Measurements from ENCODE around the gene NXPH1. TPM values are rescaled to one million over a fixed set of nuclear protein-coding genes. Genes with fewer than 3 reads are reported as not detected.

The NXPH1 gene
- polyA plus RNA-seq, 1 donor (not counting 4 experiments of a cell fraction or from before 2014, with no cell fraction given): not detected

DNA sequence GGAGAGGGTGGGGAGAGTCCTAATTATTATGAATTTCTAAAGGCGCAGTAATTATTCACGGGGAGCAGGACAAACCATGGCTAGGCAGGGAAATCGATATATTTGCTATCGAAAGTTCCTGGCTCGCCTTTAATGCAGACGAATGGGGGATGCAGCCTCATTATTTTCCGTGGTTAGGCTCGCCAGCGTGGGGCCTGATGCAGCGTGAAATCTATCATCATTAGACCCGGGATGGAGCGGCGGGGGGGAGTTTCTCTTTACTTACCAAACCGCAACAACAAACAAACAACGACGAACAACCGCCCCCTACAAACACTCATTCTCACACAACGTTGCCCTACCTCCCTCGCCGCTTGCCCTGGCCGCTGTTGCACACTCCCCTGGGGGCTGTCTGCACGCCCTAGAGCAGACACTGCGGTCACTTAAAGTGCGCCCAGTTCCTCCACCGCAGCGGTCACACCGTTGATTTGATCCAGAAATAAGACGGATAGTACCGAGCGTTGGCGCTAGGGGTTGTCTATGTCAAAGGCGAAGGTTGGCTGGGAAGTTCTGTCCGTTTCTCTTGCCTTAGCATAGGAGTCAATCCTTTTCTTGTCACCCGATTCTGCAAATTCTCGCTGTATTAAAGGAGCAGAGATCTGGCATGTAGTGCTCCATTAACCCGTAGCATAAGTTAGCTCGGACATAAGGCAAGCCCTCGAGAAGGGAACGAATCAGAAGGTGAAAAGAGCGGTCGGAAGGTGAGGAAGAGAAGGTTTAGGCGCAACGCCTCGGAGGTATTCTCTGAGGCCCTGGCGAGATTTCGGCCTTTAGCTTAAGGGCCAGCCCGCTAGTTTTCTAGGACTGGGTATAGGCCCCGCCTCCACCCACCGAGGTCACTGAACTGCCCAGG lies 10.4 kb downstream of the NXPH1 start:
- no peak overlapping the region for H2AFZ ChIP-seq (ENCODE audit: control insufficient read depth, low read length)
- H3K9me1 ChIP-seq (ENCODE audit: control insufficient read depth, extremely low read depth, insufficient read depth, low read length): no peaks in the 10 kb centered on the region
- FAIRE-seq (no peak), DNase-seq (ENCODE audit: low read depth, low spot score) (no peak)
- no peaks in the 10 kb centered on the region for H3K4me1 ChIP-seq (ENCODE audit: control insufficient read depth, extremely low read depth, insufficient read depth, low read length)
- TF ChIP-seq, protein P1, sequence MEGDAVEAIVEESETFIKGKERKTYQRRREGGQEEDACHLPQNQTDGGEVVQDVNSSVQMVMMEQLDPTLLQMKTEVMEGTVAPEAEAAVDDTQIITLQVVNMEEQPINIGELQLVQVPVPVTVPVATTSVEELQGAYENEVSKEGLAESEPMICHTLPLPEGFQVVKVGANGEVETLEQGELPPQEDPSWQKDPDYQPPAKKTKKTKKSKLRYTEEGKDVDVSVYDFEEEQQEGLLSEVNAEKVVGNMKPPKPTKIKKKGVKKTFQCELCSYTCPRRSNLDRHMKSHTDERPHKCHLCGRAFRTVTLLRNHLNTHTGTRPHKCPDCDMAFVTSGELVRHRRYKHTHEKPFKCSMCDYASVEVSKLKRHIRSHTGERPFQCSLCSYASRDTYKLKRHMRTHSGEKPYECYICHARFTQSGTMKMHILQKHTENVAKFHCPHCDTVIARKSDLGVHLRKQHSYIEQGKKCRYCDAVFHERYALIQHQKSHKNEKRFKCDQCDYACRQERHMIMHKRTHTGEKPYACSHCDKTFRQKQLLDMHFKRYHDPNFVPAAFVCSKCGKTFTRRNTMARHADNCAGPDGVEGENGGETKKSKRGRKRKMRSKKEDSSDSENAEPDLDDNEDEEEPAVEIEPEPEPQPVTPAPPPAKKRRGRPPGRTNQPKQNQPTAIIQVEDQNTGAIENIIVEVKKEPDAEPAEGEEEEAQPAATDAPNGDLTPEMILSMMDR (optimal IDR thresholded peaks at IDR 0.05 in 1 of 3, IDR thresholded peaks at IDR 0.05 in 1 of 3, conservative IDR thresholded peaks at IDR 0.05 in 1 of 3; ENCODE audit: extremely low read depth in 1 of 3, insufficient read depth in 2 of 3, low read length in 3 of 3): peak in 2 of 3 experiments; percentile 13 to 18
- peak; percentile 15 for TF ChIP-seq EZH2 (IDR thresholded peaks at IDR 0.05; ENCODE audit: low read length)
- H4K20me1 ChIP-seq (ENCODE audit: control insufficient read depth, extremely low read depth, insufficient read depth, low read length): no peaks in the 10 kb centered on the region
- H3K4me2 ChIP-seq (ENCODE audit: control insufficient read depth, extremely low read depth, insufficient read depth, low read depth, low read length): no peak overlapping the region
- no peak overlapping the region for H3K9ac ChIP-seq (ENCODE audit: control insufficient read depth, extremely low read depth, insufficient read depth, low read length)
- no peaks in the 10 kb centered on the region for H3K36me3 ChIP-seq (ENCODE audit: control insufficient read depth in 2 of 2, extremely low read depth in 1 of 2, insufficient read depth in 2 of 2, low read length in 2 of 2)
- no peak overlapping the region for H3K27ac ChIP-seq (ENCODE audit: control insufficient read depth, insufficient read depth, low read length)
- H3K4me3 ChIP-seq (ENCODE audit: control insufficient read depth in 2 of 3, extremely low read depth in 1 of 3, insufficient read depth in 2 of 3, low read depth in 1 of 3, low read length in 3 of 3): no peak overlapping the region
- no peaks in the 10 kb centered on the region for H3K9me3 ChIP-seq (ENCODE audit: control insufficient read depth, low read depth, low read length)
- dilution Hi-C loops (cut with MboI; ENCODE audit: extremely low pct_ligation_motif_present, low sequenced_read_pairs): no loop called here
- H3K27me3 ChIP-seq (ENCODE audit: control insufficient read depth, extremely low read depth, insufficient read depth, low read length): peaks cover 42% of the 10 kb centered on the region
- no peaks in the 10 kb centered on the region for H3K79me2 ChIP-seq (ENCODE audit: control insufficient read depth, insufficient read depth, low read length)

DNA sequence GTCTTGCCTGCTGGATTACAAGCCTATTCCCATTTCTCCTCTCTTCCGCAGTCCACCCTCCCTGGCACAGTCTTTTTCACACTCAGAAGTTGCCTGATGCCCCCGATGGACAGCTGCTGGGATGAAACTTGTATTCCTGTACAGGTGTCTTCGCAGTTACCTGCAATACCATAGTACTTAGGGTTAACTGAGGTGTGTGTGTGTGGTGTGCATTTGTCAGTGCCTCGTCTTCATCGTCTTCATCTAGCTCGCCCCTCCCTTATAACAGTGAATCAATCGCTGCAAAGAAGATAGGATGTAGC lies 11.0 kb downstream of the NXPH1 start:
- Histone ChIP-seq H3K4me1 (ENCODE audit: control insufficient read depth, extremely low read depth, insufficient read depth, low read length) (no peaks in the 10 kb centered on the region), H4K20me1 (ENCODE audit: control insufficient read depth, extremely low read depth, insufficient read depth, low read length) (no peaks in the 10 kb centered on the region), H3K9ac (ENCODE audit: control insufficient read depth, extremely low read depth, insufficient read depth, low read length) (no peak overlapping the region), H3K4me2 (ENCODE audit: control insufficient read depth, extremely low read depth, insufficient read depth, low read depth, low read length) (no peak overlapping the region), H3K9me3 (ENCODE audit: control insufficient read depth, low read depth, low read length) (no peaks in the 10 kb centered on the region), H3K79me2 (ENCODE audit: control insufficient read depth, insufficient read depth, low read length) (no peaks in the 10 kb centered on the region), H3K4me3 (ENCODE audit: control insufficient read depth in 2 of 3, extremely low read depth in 1 of 3, insufficient read depth in 2 of 3, low read depth in 1 of 3, low read length in 3 of 3) (no peak overlapping the region), H3K27me3 (ENCODE audit: control insufficient read depth, extremely low read depth, insufficient read depth, low read length) (peaks cover 42% of the 10 kb centered on the region), H3K36me3 (ENCODE audit: control insufficient read depth in 2 of 2, extremely low read depth in 1 of 2, insufficient read depth in 2 of 2, low read length in 2 of 2) (no peaks in the 10 kb centered on the region), H2AFZ (ENCODE audit: control insufficient read depth, low read length) (no peak overlapping the region), H3K9me1 (ENCODE audit: control insufficient read depth, extremely low read depth, insufficient read depth, low read length) (no peaks in the 10 kb centered on the region), H3K27ac (ENCODE audit: control insufficient read depth, insufficient read depth, low read length) (no peak overlapping the region)
- DNase-seq (ENCODE audit: low read depth, low spot score) (no peak), FAIRE-seq (no peak)
- dilution Hi-C loops (cut with MboI; ENCODE audit: extremely low pct_ligation_motif_present, low sequenced_read_pairs): no loop called here
- no peak for TF ChIP-seq EZH2 (IDR thresholded peaks at IDR 0.05; ENCODE audit: low read length)
- TF ChIP-seq, protein P1 (optimal IDR thresholded peaks at IDR 0.05 in 1 of 3, IDR thresholded peaks at IDR 0.05 in 1 of 3, conservative IDR thresholded peaks at IDR 0.05 in 1 of 3; ENCODE audit: extremely low read depth in 1 of 3, insufficient read depth in 2 of 3, low read length in 3 of 3): no peak

Data from keratinocyte (primary cell).